ACC112 (cell line): ENCODE results near the gene ANKLE2.
"Not testable (repeated sequence)": the region's sequence is repeated elsewhere in the genome, so short reads cannot be mapped to it uniquely, and the experiment has no call there.

Source experiments
- H2AFZ ChIP-seq: fragments of 200-600 bp; sonication (generic); one replicate; pipeline ENCODE4 v1.6.0; 2017; ENCODE audit warnings: antibody characterized with exemption, low read length; ENCODE audit not compliant: unreplicated experiment
- H3K27ac ChIP-seq: fragments of 200-600 bp; sonication (generic); 2 replicates; pipeline ENCODE4 v1.5.1; 2014; ENCODE audit warnings: low read depth, mild to moderate bottlenecking, antibody characterized with exemption, low read length, moderate library complexity
- H3K27me3 ChIP-seq: fragments of 200-600 bp; sonication (generic); 2 replicates; pipeline ENCODE4 v1.6.1; 2014; ENCODE audit warnings: mild to moderate bottlenecking, antibody characterized with exemption, low read length, moderate library complexity, mixed read lengths; ENCODE audit not compliant: insufficient read depth
- H3K36me3 ChIP-seq: fragments of 200-600 bp; sonication (generic); 2 replicates; pipeline ENCODE4 v1.6.1; 2016; ENCODE audit warnings: mild to moderate bottlenecking, antibody characterized with exemption, low read length, moderate library complexity, mixed read lengths; ENCODE audit not compliant: insufficient read depth
- H3K4me1 ChIP-seq: fragments of 200-600 bp; sonication (generic); one replicate; pipeline ENCODE4 v1.6.1; 2016; ENCODE audit warnings: low read length, mixed read lengths; ENCODE audit not compliant: insufficient read depth, unreplicated experiment, control insufficient read depth
- H3K4me3 ChIP-seq: fragments of 200-600 bp; sonication (generic); 2 replicates; pipeline ENCODE4 v1.5.1; 2014; ENCODE audit warnings: mild to moderate bottlenecking, low read depth, low read length
- H3K79me2 ChIP-seq: fragments of 200-600 bp; sonication (generic); one replicate; pipeline ENCODE4 v1.6.0; 2016; ENCODE audit warnings: low read length; ENCODE audit not compliant: control insufficient read depth, unreplicated experiment, insufficient read depth

Gene ANKLE2

GRCh38 chr12:132710043-132710404, 51.6 kb downstream of the ANKLE2 start:
- peak overlapping the region; percentile 65 for H2AFZ ChIP-seq
- H3K27ac ChIP-seq: 0 out of 2 replicates have a peak overlapping the region, but pooled peaks have one; percentile 13
- H3K27me3 ChIP-seq: no peaks in the 10 kb centered on the region
- H3K79me2 ChIP-seq: peaks cover 42% of the 10 kb centered on the region
- H3K4me3 ChIP-seq: peak overlapping the region; percentile 99
- no peaks in the 10 kb centered on the region for H3K36me3 ChIP-seq
- H3K4me1 ChIP-seq: no peaks in the 10 kb centered on the region

GRCh38 chr12:132708150-132708549, 53.5 kb downstream of the ANKLE2 start:
- no peak overlapping the region for H3K27ac ChIP-seq

GRCh38 chr12:132707241-132707640, 54.4 kb downstream of the ANKLE2 start:
- no peak overlapping the region for H2AFZ ChIP-seq
- H3K27ac ChIP-seq: no peak overlapping the region
- H3K4me1 ChIP-seq: no peaks in the 10 kb centered on the region
- no peaks in the 10 kb centered on the region for H3K27me3 ChIP-seq
- H3K36me3 ChIP-seq: no peaks in the 10 kb centered on the region
- no peak overlapping the region for H3K4me3 ChIP-seq
- peaks cover 17% of the 10 kb centered on the region for H3K79me2 ChIP-seq

More at GRCh38 chr12:132708150-132708549, 53.5 kb downstream of the ANKLE2 start:
- H3K79me2 ChIP-seq: peaks cover 24% of the 10 kb centered on the region
- H3K4me3 ChIP-seq: no peak overlapping the region
- H3K27me3 ChIP-seq: no peaks in the 10 kb centered on the region
- no peaks in the 10 kb centered on the region for H3K4me1 ChIP-seq
- no peak overlapping the region for H2AFZ ChIP-seq
- H3K36me3 ChIP-seq: no peaks in the 10 kb centered on the region

- no peak overlapping the region for H3K27ac ChIP-seq
- no peaks in the 10 kb centered on the region for H3K36me3 ChIP-seq
Observed at GRCh38 chr12:132703641-132704040, 58.0 kb downstream of the ANKLE2 start.

GRCh38 chr12:132702640-132703039, 59.0 kb downstream of the ANKLE2 start:
- no peaks in the 10 kb centered on the region for H3K27me3 ChIP-seq
- H3K4me3 ChIP-seq: no peak overlapping the region
- no peak overlapping the region for H2AFZ ChIP-seq
- H3K36me3 ChIP-seq: no peaks in the 10 kb centered on the region
- no peaks in the 10 kb centered on the region for H3K79me2 ChIP-seq
- H3K4me1 ChIP-seq: peaks cover 5% of the 10 kb centered on the region
- no peak overlapping the region for H3K27ac ChIP-seq

More at GRCh38 chr12:132703641-132704040, 58.0 kb downstream of the ANKLE2 start:
- peaks cover 5% of the 10 kb centered on the region for H3K4me1 ChIP-seq
- no peaks in the 10 kb centered on the region for H3K79me2 ChIP-seq
- H2AFZ ChIP-seq: no peak overlapping the region
- H3K27me3 ChIP-seq: no peaks in the 10 kb centered on the region
- no peak overlapping the region for H3K4me3 ChIP-seq

- Histone ChIP-seq H3K27me3 (no peaks in the 10 kb centered on the region), H3K79me2 (no peaks in the 10 kb centered on the region), H3K4me1 (peaks cover 5% of the 10 kb centered on the region), H3K36me3 (no peaks in the 10 kb centered on the region), H2AFZ (no peak overlapping the region), H3K27ac (no peak overlapping the region), H3K4me3 (no peak overlapping the region)
Observed at GRCh38 chr12:132700212-132700822, 61.3 kb downstream of the ANKLE2 start.

- H3K27ac ChIP-seq: no peak overlapping the region
- H3K79me2 ChIP-seq: no peaks in the 10 kb centered on the region
- H3K36me3 ChIP-seq: no peaks in the 10 kb centered on the region
- H3K4me3 ChIP-seq: no peak overlapping the region
- H3K4me1 ChIP-seq: peaks cover 5% of the 10 kb centered on the region
- H2AFZ ChIP-seq: no peak overlapping the region
- no peaks in the 10 kb centered on the region for H3K27me3 ChIP-seq
Observed at GRCh38 chr12:132698341-132698740, 63.3 kb downstream of the ANKLE2 start.

- Histone ChIP-seq H3K36me3 (peaks cover 6% of the 10 kb centered on the region; the same call in 1 of the 2 replicates), H3K79me2 (no peaks in the 10 kb centered on the region), H3K27ac (no peak overlapping the region), H2AFZ (no peak overlapping the region), H3K4me1 (peaks cover 3% of the 10 kb centered on the region), H3K4me3 (no peak overlapping the region), H3K27me3 (no peaks in the 10 kb centered on the region)
Observed at GRCh38 chr12:132695431-132695830, 66.2 kb downstream of the ANKLE2 start.

- not testable (repeated sequence) for H3K4me1 ChIP-seq, H3K36me3 ChIP-seq, H3K27me3 ChIP-seq, H3K27ac ChIP-seq, H2AFZ ChIP-seq, H3K79me2 ChIP-seq, H3K4me3 ChIP-seq
Observed at GRCh38 chr12:132694888-132695287, 66.7 kb downstream of the ANKLE2 start.

- not testable (repeated sequence) for H2AFZ ChIP-seq, H3K27ac ChIP-seq
- peaks cover 12% of the 10 kb centered on the region; the same call in 1 of the 2 replicates for H3K36me3 ChIP-seq
Observed at GRCh38 chr12:132692030-132692429, 69.6 kb downstream of the ANKLE2 start.

GRCh38 chr12:132690112-132690511, 71.5 kb downstream of the ANKLE2 start:
- Histone ChIP-seq H3K4me3 (no peak overlapping the region; the same call in 1 of the 2 replicates), H2AFZ (no peak overlapping the region), H3K36me3 (peaks cover 12% of the 10 kb centered on the region; the same call in 1 of the 2 replicates), H3K4me1 (no peaks in the 10 kb centered on the region), H3K27me3 (no peaks in the 10 kb centered on the region), H3K27ac (no peak overlapping the region), H3K79me2 (peaks cover 23% of the 10 kb centered on the region)

More at GRCh38 chr12:132692030-132692429, 69.6 kb downstream of the ANKLE2 start:
- not testable (repeated sequence) for H3K4me1 ChIP-seq, H3K27me3 ChIP-seq, H3K79me2 ChIP-seq, H3K4me3 ChIP-seq
